Karpas-422 (cell line): ENCODE measurements around the gene OGFR. TPM values are rescaled to one million over a fixed set of nuclear protein-coding genes. Genes with fewer than 3 reads are reported as not detected.
A peak's percentile ranks its signal among the peaks of the same experiment; 100 is the strongest.
"Not testable (repeated sequence)": the region's sequence is repeated elsewhere in the genome, so short reads cannot be mapped to it uniquely, and the experiment has no call there.

Experiments used
- DNase-seq: peaks from one replicate; pipeline ENCODE4 v3.0.0-alpha.2; 2015
- H2AFZ ChIP-seq: fragments of 200-600 bp; sonication (generic); 2 replicates; pipeline ENCODE4 v1.6.1; 2014; ENCODE audit warnings: antibody characterized with exemption, low read length, mixed read lengths
- H3K27ac ChIP-seq: fragments of 200-600 bp; sonication (generic); 2 replicates; pipeline ENCODE4 v1.5.1; 2014; ENCODE audit warnings: mild to moderate bottlenecking, low read length, moderate library complexity
- H3K27me3 ChIP-seq: fragments of 200-600 bp; sonication (generic); 2 replicates; pipeline ENCODE4 v1.6.1; 2014; ENCODE audit warnings: low read length, mixed read lengths
- H3K36me3 ChIP-seq: fragments of 200-600 bp; sonication (generic); 2 replicates; pipeline ENCODE4 v1.6.1; 2014; ENCODE audit warnings: low read length, mixed read lengths; ENCODE audit not compliant: insufficient read depth
- H3K4me1 ChIP-seq: fragments of 200-600 bp; sonication (generic); 2 replicates; pipeline ENCODE4 v1.6.1; 2014; ENCODE audit warnings: mild to moderate bottlenecking, low read length, mixed read lengths
- H3K4me2 ChIP-seq: fragments of 200-600 bp; sonication (generic); 2 replicates; pipeline ENCODE4 v1.6.1; 2014; ENCODE audit warnings: low read length, low read depth, mild to moderate bottlenecking; ENCODE audit not compliant: poor library complexity, severe bottlenecking
- H3K4me3 ChIP-seq: fragments of 200-600 bp; sonication (generic); 2 replicates; pipeline ENCODE4 v1.5.1; 2014; ENCODE audit warnings: mild to moderate bottlenecking, antibody characterized with exemption, low read length, mixed read lengths
- H3K79me2 ChIP-seq: fragments of 200-600 bp; sonication (generic); 2 replicates; pipeline ENCODE4 v1.6.1; 2014; ENCODE audit warnings: mild to moderate bottlenecking, low read length, mixed read lengths
- H3K9ac ChIP-seq: fragments of 200-600 bp; sonication (generic); 2 replicates; pipeline ENCODE4 v1.6.0; 2014; ENCODE audit warnings: low read length
- H3K9me2 ChIP-seq: fragments of 200-600 bp; sonication (generic), shearing (Covaris generic); replicated peaks from 2 replicates; pipeline ENCODE4 v1.6.0; 2014; ENCODE audit warnings: mild to moderate bottlenecking, low read length, moderate library complexity; ENCODE audit not compliant: insufficient read depth
- H3K9me3 ChIP-seq: fragments of 300-700, 200-600 bp; sonication (generic); 2 replicates; pipeline ENCODE4 v1.6.1; 2014; ENCODE audit warnings: low read length, mixed read lengths
- H4K20me1 ChIP-seq: fragments of 200-600 bp; sonication (generic); 2 replicates; pipeline ENCODE4 v1.6.1; 2014; ENCODE audit warnings: mild to moderate bottlenecking, antibody characterized with exemption, low read length, low read depth; ENCODE audit not compliant: insufficient read depth
- total RNA-seq: library from RNA; depleted of rRNA; stranded (reverse); fragments of >200 nt; shearing (Covaris generic); gene quantifications from 2 replicates; pipeline ENCODE4 v1.2.3, GENCODE V29; 2014; ENCODE audit warnings: low replicate concordance

Gene OGFR
- total RNA-seq, 1 experiment from 2014 or later, result 23.8 TPM

DNA sequence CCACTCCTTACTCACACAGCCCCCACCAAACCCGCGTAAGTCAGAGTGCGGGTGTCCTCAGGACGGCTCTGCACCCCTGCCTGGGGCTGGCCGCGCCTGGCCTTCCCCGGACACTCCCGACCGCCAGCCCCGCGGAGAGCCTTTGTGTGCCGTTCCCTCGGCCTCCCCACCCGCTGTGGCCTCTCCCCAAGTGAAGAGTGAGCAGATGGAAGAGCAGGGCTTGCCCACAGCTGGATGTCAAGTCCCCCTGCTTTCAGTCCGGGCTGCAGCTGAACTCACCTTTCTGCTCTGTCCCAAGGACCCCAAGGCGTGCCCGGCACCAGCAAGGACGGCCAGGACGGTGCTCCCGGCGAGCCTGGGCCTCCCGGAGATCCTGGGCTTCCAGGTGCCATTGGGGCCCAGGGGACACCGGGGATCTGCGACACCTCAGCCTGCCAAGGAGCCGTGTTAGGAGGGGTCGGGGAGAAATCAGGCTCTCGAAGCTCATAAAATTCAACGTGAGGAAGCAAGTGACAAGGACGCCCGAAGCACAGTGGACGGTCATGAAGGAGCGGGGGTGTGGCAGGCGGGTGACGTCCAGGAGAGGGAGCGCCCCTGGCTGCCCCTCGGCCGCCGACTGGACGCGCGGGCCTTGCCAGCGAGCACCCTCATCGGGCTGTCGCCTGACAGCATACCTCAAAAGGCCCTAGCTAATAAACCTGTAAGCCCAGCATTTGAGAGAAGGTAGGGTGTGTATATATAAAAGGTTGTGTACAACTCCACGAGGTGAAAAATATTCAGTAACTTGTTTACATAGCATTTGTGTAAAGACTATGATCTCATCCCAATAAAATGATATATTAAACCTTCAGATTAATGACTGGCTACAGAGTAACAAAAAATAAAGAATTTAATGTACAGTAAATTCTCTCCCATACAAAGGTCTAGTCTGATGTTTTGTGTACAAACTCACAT, 35.9 kb downstream of the OGFR start:
- H2AFZ ChIP-seq, result no peak overlapping the region
- H3K4me2 ChIP-seq, result no peak overlapping the region
- no peak overlapping the region for H3K4me3 ChIP-seq
- no peaks in the 10 kb centered on the region for H3K9me3 ChIP-seq
- no peaks in the 10 kb centered on the region for H3K79me2 ChIP-seq
- H3K9ac ChIP-seq, result no peak overlapping the region
- no peaks in the 10 kb centered on the region for H3K27me3 ChIP-seq
- H4K20me1 ChIP-seq, result no peaks in the 10 kb centered on the region
- H3K36me3 ChIP-seq, result peaks cover 2% of the 10 kb centered on the region; the same call in 1 of the 2 replicates
- no peak for DNase-seq
- H3K4me1 ChIP-seq, result peaks cover 26% of the 10 kb centered on the region
- no peaks in the 10 kb centered on the region for H3K9me2 ChIP-seq
- peak overlapping the region; percentile 30; the same call in 1 of the 2 replicates for H3K27ac ChIP-seq

DNA sequence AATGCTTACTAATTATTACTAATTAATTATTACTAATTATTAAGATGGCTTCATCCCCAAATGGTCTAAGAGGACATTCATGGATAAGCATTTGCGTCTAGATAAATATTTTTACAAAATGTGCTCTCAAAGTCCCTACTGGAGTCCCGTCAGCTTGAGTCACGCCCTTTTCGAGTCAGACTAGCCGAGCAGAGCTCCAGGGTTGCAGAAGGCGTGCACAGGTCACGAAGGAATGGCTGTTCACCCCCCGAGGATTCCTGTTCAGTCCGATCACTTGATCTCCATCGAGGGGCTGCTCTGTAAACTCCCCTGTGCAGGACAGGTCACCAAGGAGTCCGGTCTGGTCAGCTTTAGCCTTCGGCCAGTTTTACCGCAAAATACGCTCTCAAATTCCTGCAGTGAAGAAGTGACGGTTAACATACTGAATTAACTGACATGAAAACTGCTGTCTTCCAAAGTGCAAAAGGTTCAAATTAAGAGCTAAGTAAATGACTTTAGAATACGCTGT, 37.1 kb downstream of the OGFR start:
- no peak for DNase-seq
- Histone ChIP-seq H2AFZ (no peak overlapping the region), H4K20me1 (no peaks in the 10 kb centered on the region), H3K79me2 (no peaks in the 10 kb centered on the region), H3K4me2 (no peak overlapping the region), H3K9ac (no peak overlapping the region), H3K4me1 (peaks cover 25% of the 10 kb centered on the region), H3K9me3 (no peaks in the 10 kb centered on the region), H3K27me3 (no peaks in the 10 kb centered on the region), H3K27ac (no peak overlapping the region), H3K36me3 (peaks cover 11% of the 10 kb centered on the region), H3K4me3 (no peak overlapping the region), H3K9me2 (no peaks in the 10 kb centered on the region)

DNA sequence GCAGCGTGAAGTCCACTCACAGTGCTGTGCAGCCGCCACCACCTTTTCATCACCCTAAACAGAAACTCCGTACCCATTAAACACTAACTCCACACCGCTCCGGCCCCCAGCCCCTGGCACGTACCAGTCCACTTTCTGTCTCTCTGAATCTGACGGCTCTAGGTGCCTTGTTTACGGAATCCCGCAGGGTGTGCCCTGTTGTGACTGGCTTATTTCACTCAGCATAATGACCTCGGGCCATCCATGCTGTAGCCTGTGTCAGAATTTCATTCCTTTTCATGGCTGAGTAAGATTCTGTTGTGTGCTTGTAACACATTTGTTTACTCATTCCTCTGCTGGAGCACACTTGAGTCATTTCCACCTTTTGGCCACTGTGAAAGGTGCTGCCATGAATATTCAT, 39.0 kb downstream of the OGFR start:
- DNase-seq, result no peak
- no peaks in the 10 kb centered on the region for H3K27me3 ChIP-seq

GRCh38 chr20:62844182-62844581, 39.5 kb downstream of the OGFR start:
- Histone ChIP-seq H3K9me2 (no peaks in the 10 kb centered on the region), H3K4me2 (no peak overlapping the region), H3K79me2 (no peaks in the 10 kb centered on the region), H2AFZ (no peak overlapping the region), H3K9me3 (no peaks in the 10 kb centered on the region), H3K9ac (no peak overlapping the region), H4K20me1 (no peaks in the 10 kb centered on the region), H3K36me3 (peaks cover 11% of the 10 kb centered on the region), H3K4me1 (peaks cover 15% of the 10 kb centered on the region), H3K27me3 (no peaks in the 10 kb centered on the region), H3K4me3 (no peak overlapping the region), H3K27ac (no peak overlapping the region)
- no peak for DNase-seq

More for the DNA sequence above, 39.0 kb downstream of the OGFR start:
- Histone ChIP-seq H3K9ac (no peak overlapping the region), H3K9me2 (no peaks in the 10 kb centered on the region), H2AFZ (no peak overlapping the region), H3K4me1 (peaks cover 15% of the 10 kb centered on the region), H3K27ac (no peak overlapping the region), H3K36me3 (peaks cover 11% of the 10 kb centered on the region), H4K20me1 (no peaks in the 10 kb centered on the region), H3K4me2 (no peak overlapping the region), H3K4me3 (no peak overlapping the region), H3K9me3 (no peaks in the 10 kb centered on the region), H3K79me2 (no peaks in the 10 kb centered on the region)

- Histone ChIP-seq H2AFZ (no peak overlapping the region), H3K9me3 (no peaks in the 10 kb centered on the region), H3K79me2 (no peaks in the 10 kb centered on the region), H3K27me3 (no peaks in the 10 kb centered on the region), H3K9ac (no peak overlapping the region), H3K4me1 (peaks cover 15% of the 10 kb centered on the region), H4K20me1 (no peaks in the 10 kb centered on the region), H3K4me3 (no peak overlapping the region), H3K36me3 (peaks cover 11% of the 10 kb centered on the region), H3K27ac (no peak overlapping the region), H3K9me2 (no peaks in the 10 kb centered on the region), H3K4me2 (no peak overlapping the region)
- no peak for DNase-seq
Measured at GRCh38 chr20:62845416-62846160, 41.0 kb downstream of the OGFR start.

- H2AFZ ChIP-seq, result no peak overlapping the region
- no peaks in the 10 kb centered on the region for H3K27me3 ChIP-seq
- no peak overlapping the region for H3K9ac ChIP-seq
- no peak for DNase-seq
- H3K9me2 ChIP-seq, result no peaks in the 10 kb centered on the region
- no peaks in the 10 kb centered on the region for H4K20me1 ChIP-seq
- peaks cover 15% of the 10 kb centered on the region for H3K4me1 ChIP-seq
- no peaks in the 10 kb centered on the region; the same call in 1 of the 2 replicates for H3K79me2 ChIP-seq
- no peak overlapping the region for H3K4me3 ChIP-seq
- H3K27ac ChIP-seq, result no peak overlapping the region
- no peaks in the 10 kb centered on the region for H3K9me3 ChIP-seq
- peaks cover 11% of the 10 kb centered on the region for H3K36me3 ChIP-seq
- H3K4me2 ChIP-seq, result no peak overlapping the region
Measured at GRCh38 chr20:62846166-62846890, 41.7 kb downstream of the OGFR start.

DNA sequence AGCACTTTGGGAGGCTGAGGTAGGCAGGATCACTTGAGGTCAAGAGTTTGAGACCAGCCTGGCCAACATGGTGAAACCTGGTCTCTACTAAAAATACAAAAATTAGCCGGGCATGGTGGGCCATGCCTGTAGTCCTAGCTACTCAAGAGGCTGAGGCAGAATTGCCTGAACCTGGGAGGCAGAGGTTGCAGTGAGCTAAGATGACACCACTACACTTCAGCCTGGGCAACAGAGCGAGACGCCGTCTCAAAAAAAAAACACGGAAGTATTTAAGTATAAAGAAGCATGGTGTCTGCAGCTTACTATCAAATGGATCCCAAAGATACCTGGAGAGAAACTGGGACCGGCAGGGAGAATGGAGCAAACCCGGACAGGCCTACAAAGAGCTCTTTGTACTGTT, 44.3 kb downstream of the OGFR start:
- H3K9me3 ChIP-seq, H3K4me1 ChIP-seq, H3K4me3 ChIP-seq, H3K79me2 ChIP-seq, H3K27me3 ChIP-seq, H3K4me2 ChIP-seq, H4K20me1 ChIP-seq, DNase-seq, H3K9me2 ChIP-seq, H3K27ac ChIP-seq, H3K9ac ChIP-seq, H2AFZ ChIP-seq: not testable (repeated sequence)
- peaks cover 20% of the 10 kb centered on the region for H3K36me3 ChIP-seq
